HG03565 (cell line): ENCODE data around the gene NOC2L.

Experiments used
- ATAC-seq: cut with Tn5 transposase; IDR thresholded peaks from one replicate; pipeline ENCODE4 v1.9.1; 2021; ENCODE audit warnings: mild to moderate bottlenecking, moderate library complexity; ENCODE audit not compliant: unreplicated experiment

Gene NOC2L

DNA sequence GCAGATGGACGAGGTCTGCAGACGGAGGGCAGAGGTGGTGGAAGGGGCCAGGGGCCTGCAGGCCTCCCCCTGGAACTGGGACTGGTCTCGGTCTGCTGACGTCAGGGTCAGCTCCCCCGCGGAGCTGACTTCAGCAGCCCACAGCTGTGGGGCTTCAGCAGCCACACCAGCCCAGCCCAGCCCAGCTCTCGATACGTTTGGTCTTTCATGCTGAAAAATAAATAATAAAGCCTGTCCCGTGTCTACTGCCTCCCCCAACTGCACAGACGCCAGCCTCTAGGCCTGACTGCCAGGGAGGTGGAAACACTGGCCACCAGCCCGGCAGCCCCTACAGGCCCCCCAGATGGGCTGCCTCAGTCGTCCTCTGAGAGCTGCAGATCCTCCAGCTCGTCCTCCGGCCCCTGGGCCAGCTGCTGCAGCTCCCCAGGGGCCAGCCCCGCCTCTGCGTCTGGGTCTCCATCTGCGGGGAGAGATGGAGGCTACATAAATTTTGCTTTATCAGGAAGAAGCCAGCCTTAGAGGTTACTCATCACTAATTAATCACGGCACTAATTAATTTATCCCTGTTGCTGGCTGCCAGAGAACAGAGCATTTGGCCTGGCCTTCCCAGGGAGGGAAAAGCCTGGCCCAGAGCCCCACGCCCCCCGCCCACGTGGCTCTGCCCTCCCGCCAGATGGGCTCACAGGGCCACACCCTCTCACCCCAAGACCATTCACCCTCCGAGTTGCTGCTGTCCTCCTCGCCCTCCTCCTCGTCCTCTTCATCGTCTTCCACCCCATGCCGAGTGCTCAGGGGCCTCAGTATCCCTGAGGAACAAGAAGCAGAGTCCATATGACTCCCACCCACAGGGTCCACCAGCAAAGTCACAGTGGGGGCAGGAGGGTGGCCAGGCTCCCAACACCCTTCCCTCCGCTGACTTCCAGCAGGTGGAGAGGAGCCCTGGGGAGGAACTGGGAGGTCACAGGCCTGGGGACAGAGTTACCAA is 14.4 kb downstream of the NOC2L start:
- ATAC-seq: no peak

DNA sequence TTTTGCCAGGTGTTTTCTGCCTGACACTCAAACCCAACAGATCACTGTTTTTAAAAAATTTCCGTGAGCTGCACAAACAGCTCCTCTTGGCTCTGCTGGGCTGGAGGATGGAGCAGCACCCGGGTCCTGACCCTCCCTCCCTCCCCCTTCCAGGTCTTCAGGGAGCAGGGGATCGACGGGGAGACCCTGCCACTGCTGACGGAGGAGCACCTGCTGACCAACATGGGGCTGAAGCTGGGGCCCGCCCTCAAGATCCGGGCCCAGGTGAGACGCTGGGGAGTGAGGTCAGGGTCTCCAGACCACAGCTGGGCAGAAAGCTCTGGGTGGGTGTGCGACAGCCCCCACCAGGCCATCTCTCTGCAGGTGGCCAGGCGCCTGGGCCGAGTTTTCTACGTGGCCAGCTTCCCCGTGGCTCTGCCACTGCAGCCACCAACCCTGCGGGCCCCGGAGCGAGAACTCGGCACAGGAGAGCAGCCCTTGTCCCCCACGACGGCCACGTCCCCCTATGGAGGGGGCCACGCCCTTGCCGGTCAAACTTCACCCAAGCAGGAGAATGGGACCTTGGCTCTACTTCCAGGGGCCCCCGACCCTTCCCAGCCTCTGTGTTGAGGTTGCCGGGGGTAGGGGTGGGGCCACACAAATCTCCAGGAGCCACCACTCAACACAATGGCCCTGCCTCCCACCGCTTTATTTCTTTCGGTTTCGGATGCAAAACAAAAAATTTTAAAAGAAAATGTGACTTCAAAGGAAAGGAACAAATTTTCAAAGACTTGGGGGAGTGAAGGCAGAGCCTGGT is 15.3 kb downstream of the NOC2L start:
- ATAC-seq: no peak

DNA sequence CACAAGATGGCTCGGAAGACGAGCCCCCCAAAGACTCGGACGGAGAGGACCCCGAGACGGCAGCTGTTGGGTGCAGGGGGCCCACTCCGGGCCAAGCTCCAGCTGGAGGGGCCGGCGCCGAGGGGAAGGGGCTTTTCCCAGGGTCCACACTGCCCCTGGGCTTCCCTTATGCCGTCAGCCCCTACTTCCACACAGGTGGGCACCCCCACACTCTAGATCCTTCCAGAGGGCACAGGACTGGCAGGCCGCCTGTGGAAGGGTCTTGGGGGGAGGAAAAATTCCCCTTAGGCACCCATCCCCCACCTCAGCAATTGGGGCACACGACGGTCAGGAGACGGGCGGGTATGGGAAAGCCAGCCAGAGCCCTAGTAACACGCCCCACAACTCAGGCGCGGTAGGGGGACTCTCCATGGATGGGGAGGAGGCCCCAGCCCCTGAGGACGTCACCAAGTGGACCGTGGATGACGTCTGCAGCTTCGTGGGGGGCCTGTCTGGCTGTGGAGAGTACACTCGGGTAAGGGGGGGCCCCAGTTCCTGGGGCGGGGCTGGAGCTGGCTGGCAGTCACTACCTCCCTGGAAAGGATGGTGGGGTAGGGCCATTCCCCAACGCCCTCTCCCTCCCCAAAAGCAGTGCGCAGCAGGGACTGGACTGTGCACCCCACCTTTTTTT is 16.1 kb downstream of the NOC2L start:
- no peak for ATAC-seq

DNA sequence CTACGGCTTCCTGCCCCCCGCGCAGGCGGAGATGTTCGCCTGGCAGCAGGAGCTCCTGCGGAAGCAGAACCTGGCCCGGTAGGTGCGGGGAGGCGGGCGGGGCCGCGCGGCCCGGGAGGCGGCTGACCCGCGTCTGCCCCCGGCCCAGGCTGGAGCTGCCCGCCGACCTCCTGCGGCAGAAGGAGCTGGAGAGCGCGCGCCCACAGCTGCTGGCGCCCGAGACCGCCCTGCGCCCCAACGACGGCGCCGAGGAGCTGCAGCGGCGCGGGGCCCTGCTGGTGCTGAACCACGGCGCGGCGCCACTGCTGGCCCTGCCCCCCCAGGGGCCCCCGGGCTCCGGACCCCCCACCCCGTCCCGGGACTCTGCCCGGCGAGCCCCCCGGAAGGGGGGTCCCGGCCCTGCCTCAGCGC is 16.6 kb downstream of the NOC2L start:
- no peak for ATAC-seq

DNA sequence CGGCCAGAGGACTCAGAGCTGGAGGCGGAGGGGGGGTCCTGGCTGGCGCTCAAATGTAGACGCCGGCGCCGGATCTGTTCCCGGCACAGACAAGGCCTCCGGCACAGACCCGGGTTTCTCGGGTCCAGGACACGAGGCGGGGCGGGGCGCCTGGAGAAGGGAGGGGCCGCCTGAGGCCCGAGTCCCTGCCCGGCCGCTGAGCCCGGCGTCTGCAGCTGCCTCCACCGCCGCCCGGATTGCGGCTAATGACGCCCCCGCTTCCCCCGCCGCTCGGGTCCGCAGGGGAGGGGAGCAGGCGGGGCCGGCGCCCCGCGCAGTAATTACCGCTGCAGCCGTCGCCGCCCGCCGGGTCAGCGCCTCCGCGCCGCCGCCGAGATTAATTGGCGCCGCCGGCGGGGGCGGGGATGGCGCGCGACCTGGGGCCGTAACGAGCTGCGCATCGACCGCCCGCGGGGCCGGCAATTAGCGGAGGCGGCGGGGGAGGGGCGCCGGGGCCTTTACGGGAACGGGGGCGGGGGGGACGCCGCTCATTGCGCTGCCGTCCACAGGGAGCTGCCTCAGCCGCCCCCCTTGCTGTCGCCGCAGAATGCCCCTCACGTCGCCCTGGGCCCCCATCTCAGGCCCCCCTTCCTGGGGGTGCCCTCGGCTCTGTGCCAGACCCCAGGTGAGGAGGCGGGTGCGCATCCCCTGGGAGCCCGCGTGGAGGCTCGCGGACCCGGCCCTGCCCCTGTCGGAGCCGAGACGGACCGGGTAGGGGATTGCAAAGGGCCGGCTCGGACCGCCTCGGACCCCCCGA is 17.3 kb downstream of the NOC2L start:
- ATAC-seq: no peak

DNA sequence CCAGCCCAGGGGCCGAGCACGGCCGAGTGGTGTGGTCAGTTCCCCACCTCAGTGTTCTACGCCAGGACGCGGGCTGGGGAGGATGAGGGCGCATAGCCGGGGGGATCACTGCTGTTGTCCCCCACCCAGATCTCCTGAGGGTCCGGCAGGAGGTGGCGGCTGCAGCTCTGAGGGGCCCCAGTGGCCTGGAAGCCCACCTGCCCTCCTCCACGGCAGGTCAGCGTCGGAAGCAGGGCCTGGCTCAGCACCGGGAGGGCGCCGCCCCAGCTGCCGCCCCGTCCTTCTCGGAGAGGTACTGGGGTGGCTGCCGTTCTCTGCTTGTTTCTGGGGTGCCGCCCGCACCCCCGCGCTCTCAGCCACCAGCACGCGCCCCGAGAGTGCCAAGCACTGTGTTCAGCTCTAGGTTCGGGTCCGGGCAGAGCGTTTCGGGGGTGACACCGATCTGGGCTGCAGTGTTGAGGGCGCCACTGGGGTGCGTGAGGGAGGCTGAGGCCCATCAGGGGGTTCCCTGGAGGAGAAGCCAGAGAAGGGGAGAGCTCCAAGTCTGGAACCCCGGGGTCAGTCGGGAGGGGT is 18.0 kb downstream of the NOC2L start:
- no peak for ATAC-seq

DNA sequence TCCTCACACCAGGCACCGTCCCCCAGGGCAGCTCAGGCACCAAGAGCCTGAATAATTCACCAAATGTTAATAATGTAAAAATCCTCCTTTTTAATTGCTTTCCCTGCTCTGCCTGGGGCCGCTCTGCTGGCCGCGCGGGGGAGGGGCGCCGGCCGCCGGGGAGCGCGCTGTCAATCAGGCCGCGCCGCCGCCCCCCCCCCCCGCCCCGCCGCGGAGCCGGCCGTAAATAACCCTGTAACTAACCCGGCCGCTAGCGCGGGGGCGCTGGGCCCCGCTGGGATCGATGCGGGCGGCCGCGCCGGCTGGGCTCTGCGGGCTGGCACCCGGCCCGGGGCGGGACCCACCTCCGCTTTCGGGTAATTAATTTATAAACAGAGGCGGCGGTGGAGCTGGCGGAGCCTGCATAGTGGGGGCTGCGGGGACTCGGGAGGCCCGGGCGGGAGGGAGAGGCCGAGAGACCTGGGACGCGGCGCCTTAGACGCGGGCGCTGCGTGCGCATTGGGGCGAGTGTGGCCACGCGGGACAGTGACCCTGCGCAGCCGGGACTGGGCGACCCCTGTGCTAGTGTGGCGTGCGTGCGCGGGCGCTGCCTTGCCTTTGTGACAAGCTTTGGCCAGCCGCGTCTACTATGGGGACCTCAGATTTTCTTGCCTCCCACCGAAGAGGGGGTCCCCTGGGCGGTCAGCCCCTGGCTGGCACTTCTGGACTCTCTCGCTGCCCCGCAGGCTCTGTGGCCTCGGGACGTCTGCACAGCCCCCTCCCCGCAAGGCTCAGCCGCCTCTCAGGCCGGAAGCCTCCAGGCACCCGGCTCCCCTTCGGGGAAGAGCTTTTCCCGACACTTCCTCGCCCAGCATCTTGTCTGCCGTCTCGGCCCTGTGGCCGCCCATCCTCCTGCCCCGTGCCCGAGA is 18.7 kb downstream of the NOC2L start:
- ATAC-seq: no peak

DNA sequence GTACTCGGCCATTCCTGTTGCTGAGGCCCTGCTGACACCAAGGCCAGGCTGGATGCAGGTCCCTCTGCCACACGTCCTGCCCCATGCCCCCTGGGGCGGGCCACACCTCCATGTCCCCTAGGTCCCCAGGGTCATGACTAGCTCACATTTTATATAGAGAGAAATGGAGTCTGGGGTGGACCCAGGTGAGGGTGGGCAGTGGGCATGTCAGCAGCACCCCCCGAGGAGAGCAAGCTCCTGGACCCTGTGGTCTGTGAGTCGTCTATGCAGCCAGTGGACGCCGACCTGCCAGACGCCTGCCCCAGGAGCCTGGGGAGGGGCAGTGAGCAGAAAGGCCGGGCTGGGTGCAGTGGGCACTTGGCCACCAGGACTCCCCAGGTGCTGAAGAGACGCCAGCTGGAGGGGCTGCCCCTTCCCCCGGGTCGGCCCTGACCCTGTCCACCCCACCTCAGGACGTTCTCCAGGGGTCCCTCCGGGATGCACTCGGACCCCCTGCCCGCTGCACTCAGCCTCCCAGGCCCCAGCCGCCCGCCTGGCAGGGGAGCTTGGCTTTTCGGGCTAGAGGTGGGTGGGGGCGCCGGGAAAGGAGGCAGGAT is 19.4 kb downstream of the NOC2L start:
- no peak for ATAC-seq

DNA sequence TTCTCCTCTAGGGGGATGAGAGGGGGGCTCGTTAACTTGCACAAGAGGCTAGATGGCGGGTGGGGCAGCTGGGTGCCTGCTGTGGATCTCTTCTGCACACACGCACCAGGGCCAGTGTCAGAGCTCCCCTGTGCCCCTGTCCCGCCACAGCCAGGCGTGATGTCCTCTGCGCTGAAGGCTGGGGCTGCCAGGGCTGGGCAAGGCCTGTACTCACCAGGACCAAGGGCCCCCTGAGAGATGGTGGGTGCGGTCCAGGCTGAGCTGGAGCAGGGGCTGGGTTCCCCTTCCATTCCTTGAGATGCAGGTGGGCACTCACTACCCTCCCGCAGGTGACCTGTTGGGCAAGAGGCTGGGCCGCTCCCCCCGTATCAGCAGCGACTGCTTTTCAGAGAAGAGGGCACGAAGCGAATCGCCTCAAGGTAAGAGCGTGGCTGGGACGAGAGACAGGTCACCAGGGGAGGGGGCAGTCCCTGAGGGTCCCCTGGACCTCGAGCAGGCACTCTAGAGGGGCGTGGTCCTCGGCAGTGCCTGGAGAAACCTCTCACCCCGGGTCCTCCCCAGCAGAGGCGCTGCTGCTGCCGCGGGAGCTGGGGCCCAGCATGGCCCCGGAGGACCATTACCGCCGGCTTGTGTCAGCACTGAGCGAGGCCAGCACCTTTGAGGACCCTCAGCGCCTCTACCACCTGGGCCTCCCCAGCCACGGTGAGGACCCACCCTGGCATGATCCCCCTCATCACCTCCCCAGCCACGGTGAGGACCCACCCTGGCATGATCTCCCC is 20.2 kb downstream of the NOC2L start:
- ATAC-seq: no peak

DNA sequence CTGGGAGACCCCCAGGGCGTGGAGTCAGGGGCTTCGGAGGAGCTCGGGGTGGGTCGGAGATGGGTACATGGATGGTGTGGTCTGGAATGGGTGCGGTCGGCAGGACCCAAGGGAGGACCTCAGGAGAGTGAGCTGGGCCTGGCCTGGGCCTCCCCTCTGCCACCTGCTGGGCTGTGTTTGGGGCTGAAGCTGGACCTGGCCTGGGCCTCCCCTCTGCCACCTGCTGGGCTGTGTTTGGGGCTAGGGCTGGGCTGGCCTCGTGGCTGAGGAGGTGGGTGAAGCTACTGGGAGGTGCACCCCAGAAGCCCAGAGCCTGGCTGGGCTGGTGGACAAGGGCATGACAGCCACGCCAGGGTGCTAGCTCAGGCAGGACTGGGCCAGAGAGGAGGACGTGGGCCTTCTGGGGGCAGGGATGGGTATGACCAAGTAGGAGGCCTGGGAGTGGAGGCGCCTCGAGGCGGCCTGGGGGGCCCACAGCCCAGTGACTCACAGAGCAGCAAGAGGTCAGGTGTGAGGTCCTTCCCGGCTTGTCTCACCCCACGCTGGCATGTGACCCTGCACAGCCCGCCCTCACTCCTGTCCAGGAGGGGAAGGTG is 20.9 kb downstream of the NOC2L start:
- ATAC-seq: no peak

DNA sequence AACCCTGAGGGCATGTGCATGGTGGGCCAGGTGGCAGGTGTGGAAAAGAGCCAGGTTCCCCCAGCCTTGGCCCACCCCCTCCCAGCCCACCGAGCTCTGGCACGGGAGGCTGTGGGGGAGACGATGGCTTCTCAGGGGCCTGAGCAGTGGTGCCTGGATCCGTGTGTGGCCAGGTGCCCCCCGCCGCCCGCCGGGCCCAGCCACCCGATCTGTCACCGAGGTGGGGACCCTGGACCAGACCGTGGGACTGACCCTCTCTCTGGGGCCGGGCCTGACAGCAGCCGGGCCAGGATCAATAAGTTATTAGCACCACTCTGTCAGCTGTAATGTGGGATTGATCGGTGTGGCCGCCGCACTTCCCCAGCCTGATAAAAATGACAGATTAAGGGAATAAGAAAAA is 21.5 kb downstream of the NOC2L start:
- no peak for ATAC-seq

DNA sequence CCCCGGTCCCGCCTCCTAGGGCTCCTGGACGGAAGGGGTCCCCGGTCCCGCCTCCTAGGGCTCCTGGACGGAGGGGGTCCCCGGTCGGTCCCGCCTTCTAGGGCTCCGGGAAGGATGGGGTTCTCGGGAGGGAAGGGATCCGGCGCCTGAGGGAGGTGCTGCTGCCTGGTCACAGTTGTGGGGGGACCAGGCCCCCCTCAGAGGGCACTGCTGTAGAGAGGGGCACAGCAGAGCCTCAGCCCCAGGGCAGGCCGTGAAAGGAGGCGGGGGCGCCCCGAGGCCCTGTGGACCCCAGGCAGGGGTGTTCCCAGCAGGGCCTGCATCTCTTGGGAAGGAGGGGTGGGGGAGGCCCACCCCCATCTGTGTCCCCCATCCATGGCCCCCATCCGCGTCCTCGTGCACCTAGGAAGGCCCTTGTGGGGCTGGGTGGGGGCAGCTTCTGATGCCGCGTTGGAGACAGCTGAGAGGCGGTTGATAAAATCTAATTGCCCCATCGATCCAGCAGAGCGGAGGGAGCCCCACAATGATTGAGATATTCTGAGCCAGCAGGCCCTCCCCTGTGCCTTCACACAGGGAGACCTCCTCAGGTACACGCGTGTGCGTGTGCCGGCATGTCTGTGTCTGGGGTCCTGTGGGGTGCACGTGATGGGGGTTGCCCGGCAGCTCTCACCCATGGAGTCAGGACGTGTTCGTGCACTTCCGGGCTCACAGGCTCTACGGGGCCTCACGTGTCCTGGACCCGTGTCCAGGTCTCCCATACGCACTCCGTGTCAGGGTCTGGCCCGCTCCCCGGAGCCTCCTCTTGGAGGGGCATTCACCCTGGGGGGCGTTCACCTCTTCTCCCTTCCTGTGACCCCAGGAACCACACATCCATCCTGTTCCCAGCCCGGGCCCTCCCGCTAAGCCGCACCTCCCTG is 22.4 kb downstream of the NOC2L start:
- no peak for ATAC-seq

DNA sequence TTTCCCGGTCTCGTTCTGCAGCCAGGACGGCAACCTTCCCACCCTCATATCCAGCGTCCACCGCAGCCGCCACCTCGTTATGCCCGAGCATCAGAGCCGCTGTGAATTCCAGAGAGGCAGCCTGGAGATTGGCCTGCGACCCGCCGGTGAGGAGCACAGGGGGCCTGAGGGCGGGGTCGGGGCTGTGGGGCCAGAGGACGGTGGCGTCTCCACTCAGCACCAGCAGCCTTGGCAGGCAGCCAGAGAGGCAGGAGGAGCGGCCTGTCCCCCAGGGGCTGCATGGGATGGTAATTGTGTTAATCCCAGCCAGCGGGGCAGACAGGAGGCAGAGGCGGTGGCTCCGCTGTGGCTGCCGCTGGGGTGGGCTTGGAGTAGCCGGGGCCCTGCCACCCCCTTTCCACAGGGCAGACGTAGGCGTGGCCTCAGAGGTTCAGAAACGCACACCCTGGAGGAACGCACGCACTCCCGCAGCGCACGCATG is 23.3 kb downstream of the NOC2L start:
- ATAC-seq: no peak

DNA sequence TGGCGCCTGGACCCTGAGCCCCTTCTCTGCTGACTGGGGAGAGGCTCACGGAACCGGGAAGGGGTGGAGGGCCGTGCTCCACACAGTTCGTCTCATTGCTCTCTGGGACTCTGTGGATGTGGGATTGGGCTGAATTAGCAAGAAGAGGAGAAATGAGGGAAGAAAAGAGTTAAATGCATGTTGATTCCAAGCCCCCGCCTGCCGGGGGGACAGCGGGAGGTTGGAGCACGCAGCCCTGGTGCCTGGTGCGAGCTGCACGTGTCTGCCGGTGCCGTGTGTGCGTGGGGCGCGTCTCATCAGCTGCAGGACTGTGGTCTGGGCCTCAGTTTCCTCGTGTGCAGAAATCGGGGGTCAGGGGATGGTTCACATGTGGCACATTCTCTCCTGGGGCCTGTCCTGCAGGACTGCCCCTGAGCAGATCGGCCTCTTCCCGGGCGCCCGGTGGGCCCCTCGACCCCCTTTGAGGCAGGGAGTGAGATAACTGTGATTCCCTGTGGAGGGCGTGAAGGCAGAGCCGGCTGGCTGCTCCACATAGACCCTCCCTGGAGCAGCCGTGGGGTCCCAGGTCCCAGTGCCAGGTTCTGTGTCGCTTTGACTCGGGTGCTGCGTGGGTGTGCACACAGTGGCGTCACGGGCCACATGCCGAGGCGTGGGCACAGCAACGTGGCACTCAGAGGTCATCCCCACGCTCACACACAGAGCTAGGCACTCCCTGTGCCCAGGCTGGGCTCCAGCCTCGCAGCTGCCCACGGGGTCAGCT is 23.9 kb downstream of the NOC2L start:
- ATAC-seq: no peak

DNA sequence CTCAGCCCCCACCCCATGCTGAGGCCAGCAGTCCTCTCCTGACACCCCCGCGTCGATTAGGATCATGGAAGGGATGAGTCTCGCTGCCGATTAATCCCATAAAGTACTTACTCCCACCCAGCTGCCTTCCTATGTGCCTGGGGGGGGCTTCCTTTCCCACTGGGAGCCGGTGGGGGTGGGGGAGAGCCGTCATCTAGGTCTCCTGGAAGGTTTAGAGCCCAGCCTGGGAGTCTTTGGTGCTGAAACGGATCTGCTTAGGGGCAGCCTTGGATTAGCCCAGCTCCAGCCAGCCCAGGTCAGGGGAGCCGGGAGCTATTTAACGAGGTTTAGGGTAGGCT is 25.5 kb downstream of the NOC2L start:
- no peak for ATAC-seq
